Measurements from ENCODE around the gene FBH1. TPM values are rescaled to one million over a fixed set of nuclear protein-coding genes. Genes with fewer than 3 reads are reported as not detected.

Gene FBH1
- total and polyA plus RNA-seq, 10 of the 15 experiments (the other 5 are each of a cell fraction or from before 2014, with no cell fraction given), result 6.1 to 67.6 (median 47.2) TPM

DNA sequence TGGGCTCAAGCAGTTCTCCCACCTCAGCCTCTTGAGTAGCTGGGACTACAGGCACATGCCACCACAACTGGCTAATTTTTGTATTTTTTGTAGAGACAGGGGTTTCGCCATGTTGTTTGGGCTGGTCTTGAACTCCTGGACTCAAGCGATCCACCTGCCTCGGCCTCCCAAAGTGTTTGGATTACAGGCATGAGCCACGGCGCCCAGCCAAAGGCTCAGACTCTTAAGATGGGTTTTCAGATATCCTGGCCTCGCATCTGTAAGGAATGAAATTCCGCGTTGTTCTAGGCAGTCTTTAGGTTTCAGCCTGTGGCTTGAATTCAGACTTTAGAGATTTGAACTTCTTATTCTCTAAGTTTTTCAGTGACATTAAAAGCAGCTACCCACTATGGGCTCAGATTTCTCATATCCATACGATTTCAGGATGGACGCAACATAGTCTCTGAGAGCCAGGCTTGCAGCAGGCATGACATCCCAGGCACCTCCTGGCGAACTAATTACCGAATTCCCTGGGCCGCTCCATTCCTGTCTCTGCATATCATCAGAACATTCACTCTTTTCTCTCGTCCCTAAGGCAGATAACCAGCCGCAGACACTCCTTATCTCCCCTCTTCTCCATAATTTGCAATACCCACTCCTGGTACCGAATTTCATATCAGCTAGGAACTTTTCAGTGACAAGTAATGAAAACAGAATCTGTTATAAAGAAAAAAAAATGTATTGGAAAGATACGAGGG is 57.6 kb downstream of the FBH1 start (continued):
- TF ChIP-seq, protein P1, sequence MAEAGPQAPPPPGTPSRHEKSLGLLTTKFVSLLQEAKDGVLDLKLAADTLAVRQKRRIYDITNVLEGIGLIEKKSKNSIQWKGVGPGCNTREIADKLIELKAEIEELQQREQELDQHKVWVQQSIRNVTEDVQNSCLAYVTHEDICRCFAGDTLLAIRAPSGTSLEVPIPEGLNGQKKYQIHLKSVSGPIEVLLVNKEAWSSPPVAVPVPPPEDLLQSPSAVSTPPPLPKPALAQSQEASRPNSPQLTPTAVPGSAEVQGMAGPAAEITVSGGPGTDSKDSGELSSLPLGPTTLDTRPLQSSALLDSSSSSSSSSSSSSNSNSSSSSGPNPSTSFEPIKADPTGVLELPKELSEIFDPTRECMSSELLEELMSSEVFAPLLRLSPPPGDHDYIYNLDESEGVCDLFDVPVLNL (IDR thresholded peaks at IDR 0.05; ENCODE audit: low read depth, low read length), result no peak
- TF ChIP-seq, protein P2, sequence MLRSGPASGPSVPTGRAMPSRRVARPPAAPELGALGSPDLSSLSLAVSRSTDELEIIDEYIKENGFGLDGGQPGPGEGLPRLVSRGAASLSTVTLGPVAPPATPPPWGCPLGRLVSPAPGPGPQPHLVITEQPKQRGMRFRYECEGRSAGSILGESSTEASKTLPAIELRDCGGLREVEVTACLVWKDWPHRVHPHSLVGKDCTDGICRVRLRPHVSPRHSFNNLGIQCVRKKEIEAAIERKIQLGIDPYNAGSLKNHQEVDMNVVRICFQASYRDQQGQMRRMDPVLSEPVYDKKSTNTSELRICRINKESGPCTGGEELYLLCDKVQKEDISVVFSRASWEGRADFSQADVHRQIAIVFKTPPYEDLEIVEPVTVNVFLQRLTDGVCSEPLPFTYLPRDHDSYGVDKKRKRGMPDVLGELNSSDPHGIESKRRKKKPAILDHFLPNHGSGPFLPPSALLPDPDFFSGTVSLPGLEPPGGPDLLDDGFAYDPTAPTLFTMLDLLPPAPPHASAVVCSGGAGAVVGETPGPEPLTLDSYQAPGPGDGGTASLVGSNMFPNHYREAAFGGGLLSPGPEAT (IDR thresholded peaks at IDR 0.05; ENCODE audit: low read depth), result no peak

DNA sequence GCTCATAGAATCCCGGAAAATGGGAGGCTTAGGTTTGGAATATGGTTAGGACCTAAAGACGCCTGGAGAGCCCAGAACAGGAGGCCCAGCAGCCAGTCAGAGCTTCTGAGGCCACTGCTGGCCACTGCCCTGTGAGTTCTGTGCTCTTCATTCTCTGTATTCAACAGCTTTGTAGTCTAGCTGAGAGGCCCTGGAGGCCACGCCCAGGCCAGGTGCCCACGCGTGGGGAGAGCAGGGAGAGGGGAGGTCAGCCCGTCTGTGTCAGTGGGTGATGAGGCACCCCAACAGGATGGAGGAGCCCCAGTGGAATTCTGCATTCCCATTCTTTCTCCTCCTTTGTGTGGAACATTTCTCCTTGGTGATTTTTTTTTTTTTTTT is 58.2 kb downstream of the FBH1 start:
- ChIA-PET CTCF (interaction anchor here (1.4 kb wide), 1 partner anchor 10 kb away, joined by 3 read pairs; no protein-coding TSS in a partner anchor), POLR2A (no interaction called here), RAD21 (ENCODE audit: unreplicated experiment) (no interaction called here), SMC1A (ENCODE audit: uncharacterized antibody, unreplicated experiment) (no interaction called here)
- 76% methylated on average over 6 of the region's 6 CpGs for WGBS (ENCODE audit: insufficient coverage, insufficient replicate concordance, low lambda C conversion rate, missing lambda C conversion rate)
- H3K9ac ChIP-seq (ENCODE audit: control insufficient read depth, insufficient read depth, low read length), result no peak overlapping the region
- intact Hi-C loops (cut with micrococcal nuclease; ENCODE audit: unreplicated experiment) (no loop called here), in situ Hi-C loops (cut with MboI) (no loop called here)
- H3K27me3 ChIP-seq (replicated peaks in 1 of 2; ENCODE audit: control insufficient read depth in 2 of 2, insufficient read depth in 2 of 2, low read length in 1 of 2), result no peaks in the 10 kb centered on the region
- no peak for TF ChIP-seq ZSCAN29 (IDR thresholded peaks at IDR 0.05)
- TF ChIP-seq MYC (IDR thresholded peaks at IDR 0.05; ENCODE audit: insufficient read depth, insufficient read length, insufficient replicate concordance, low read length, severe bottlenecking), result no peak
- TF ChIP-seq POU2F2 (IDR thresholded peaks at IDR 0.05; ENCODE audit: borderline replicate concordance, low read depth, low read length), result no peak
- TF ChIP-seq YY1 (IDR thresholded peaks at IDR 0.05; ENCODE audit: low read depth, low read length), result no peak
- no peak for TF ChIP-seq FOS (IDR thresholded peaks at IDR 0.05; ENCODE audit: borderline replicate concordance, extremely low read depth, insufficient read length)
- no peak for TF ChIP-seq BCLAF1 (IDR thresholded peaks at IDR 0.05)
- no peak for TF ChIP-seq SMAD5 (IDR thresholded peaks at IDR 0.05; ENCODE audit: low read depth)
- TF ChIP-seq, protein P3, sequence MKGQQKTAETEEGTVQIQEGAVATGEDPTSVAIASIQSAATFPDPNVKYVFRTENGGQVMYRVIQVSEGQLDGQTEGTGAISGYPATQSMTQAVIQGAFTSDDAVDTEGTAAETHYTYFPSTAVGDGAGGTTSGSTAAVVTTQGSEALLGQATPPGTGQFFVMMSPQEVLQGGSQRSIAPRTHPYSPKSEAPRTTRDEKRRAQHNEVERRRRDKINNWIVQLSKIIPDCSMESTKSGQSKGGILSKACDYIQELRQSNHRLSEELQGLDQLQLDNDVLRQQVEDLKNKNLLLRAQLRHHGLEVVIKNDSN (IDR thresholded peaks at IDR 0.05; ENCODE audit: borderline replicate concordance, extremely low read length, insufficient read depth, low read depth, low read length), result no peak
- TF ChIP-seq, protein P4, sequence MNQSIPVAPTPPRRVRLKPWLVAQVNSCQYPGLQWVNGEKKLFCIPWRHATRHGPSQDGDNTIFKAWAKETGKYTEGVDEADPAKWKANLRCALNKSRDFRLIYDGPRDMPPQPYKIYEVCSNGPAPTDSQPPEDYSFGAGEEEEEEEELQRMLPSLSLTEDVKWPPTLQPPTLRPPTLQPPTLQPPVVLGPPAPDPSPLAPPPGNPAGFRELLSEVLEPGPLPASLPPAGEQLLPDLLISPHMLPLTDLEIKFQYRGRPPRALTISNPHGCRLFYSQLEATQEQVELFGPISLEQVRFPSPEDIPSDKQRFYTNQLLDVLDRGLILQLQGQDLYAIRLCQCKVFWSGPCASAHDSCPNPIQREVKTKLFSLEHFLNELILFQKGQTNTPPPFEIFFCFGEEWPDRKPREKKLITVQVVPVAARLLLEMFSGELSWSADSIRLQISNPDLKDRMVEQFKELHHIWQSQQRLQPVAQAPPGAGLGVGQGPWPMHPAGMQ (IDR thresholded peaks at IDR 0.05; ENCODE audit: borderline replicate concordance), result no peak
- no peak for TF ChIP-seq ZNF384 (IDR thresholded peaks at IDR 0.05; ENCODE audit: borderline replicate concordance, low read depth, low read length)
- TF ChIP-seq STAT1 (conservative IDR thresholded peaks at IDR 0.05), result no peak
- TF ChIP-seq SMARCA5 (IDR thresholded peaks at IDR 0.05), result no peak
- H2AFZ ChIP-seq (ENCODE audit: control insufficient read depth, low read depth, low read length), result no peak overlapping the region
- no peak overlapping the region for H3K4me3 ChIP-seq
- H3K9me3 ChIP-seq (replicated peaks; ENCODE audit: control insufficient read depth, insufficient read depth, low read length), result no peaks in the 10 kb centered on the region
- no peaks in the 10 kb centered on the region for H3K36me3 ChIP-seq (ENCODE audit: control insufficient read depth in 2 of 2, insufficient read depth in 2 of 2, low read length in 1 of 2)
- H3K79me2 ChIP-seq (ENCODE audit: control insufficient read depth, insufficient read depth, low read length), result no peaks in the 10 kb centered on the region
- FAIRE-seq, result no peak
- no peaks in the 10 kb centered on the region for H4K20me1 ChIP-seq (ENCODE audit: control insufficient read depth, insufficient read depth)
- no peaks in the 10 kb centered on the region for H3K4me1 ChIP-seq (ENCODE audit: control insufficient read depth, insufficient read depth, low read length)
- no peak for DNase-seq (ENCODE audit: low read depth, low spot score)
- ATAC-seq, result no peak
- no TSS peak for BruUV-seq (replicated peaks)
- no peak overlapping the region for H3K27ac ChIP-seq (ENCODE audit: control insufficient read depth, insufficient read depth)
- H3K4me2 ChIP-seq (ENCODE audit: control insufficient read depth, insufficient read depth), result no peak overlapping the region

Measured in GM12878 (cell line).